ENCODE results near the gene SLC35F5.
"Not testable (repeated sequence)": the region's sequence is repeated elsewhere in the genome, so short reads cannot be mapped to it uniquely, and the experiment has no call there.

SLC35F5 gene

GRCh38 chr2:113700186-113700841 is 56.1 kb downstream of the SLC35F5 start:
- peak; percentile 44 to 77 for DNase-seq (ENCODE audit: low read depth in 2 of 2)

DNA sequence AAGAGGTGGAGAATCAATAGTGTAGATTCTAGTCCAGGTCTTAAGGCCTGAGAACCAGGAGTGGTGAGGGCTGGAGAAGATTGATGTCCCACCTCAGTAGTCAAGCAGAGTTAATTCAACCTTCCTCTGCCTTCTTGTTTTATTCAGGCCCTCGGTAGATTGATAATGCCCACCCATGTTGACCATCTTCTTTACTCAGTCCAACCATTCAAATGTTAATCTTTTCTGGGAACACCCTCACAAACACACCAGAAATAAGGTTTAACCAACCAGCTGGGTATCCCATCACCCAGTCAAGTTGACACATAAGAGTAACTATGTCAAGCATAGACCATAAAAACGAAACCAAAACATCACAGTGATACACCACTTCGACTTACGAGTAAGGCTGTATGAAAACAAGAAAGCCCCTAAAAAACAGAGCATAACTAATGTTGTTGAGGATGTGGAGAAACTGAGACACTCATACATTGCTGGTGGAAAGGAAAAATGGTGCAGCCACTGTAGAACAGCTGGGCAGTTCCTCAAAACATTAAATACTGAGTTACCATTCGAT is 57.5 kb downstream of the SLC35F5 start:
- TF ChIP-seq, protein P1, sequence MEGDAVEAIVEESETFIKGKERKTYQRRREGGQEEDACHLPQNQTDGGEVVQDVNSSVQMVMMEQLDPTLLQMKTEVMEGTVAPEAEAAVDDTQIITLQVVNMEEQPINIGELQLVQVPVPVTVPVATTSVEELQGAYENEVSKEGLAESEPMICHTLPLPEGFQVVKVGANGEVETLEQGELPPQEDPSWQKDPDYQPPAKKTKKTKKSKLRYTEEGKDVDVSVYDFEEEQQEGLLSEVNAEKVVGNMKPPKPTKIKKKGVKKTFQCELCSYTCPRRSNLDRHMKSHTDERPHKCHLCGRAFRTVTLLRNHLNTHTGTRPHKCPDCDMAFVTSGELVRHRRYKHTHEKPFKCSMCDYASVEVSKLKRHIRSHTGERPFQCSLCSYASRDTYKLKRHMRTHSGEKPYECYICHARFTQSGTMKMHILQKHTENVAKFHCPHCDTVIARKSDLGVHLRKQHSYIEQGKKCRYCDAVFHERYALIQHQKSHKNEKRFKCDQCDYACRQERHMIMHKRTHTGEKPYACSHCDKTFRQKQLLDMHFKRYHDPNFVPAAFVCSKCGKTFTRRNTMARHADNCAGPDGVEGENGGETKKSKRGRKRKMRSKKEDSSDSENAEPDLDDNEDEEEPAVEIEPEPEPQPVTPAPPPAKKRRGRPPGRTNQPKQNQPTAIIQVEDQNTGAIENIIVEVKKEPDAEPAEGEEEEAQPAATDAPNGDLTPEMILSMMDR (IDR thresholded peaks at IDR 0.05; ENCODE audit: low read depth, low read length), result no peak
- no peak overlapping the region for H3K4me3 ChIP-seq (replicated peaks in 1 of 2; ENCODE audit: low read depth in 2 of 2, low read length in 2 of 2)
- DNase-seq (ENCODE audit: low read depth in 2 of 2), result no peak

More at GRCh38 chr2:113700186-113700841, 56.1 kb downstream of the SLC35F5 start:
- H3K4me3 ChIP-seq (replicated peaks in 1 of 2; ENCODE audit: low read depth in 2 of 2, low read length in 2 of 2), result no peak overlapping the region
- TF ChIP-seq, protein P1 (IDR thresholded peaks at IDR 0.05; ENCODE audit: low read depth, low read length), result peak; percentile 40

- not testable (repeated sequence) for H3K4me3 ChIP-seq (replicated peaks in 1 of 2; ENCODE audit: low read depth in 2 of 2, low read length in 2 of 2); DNase-seq (ENCODE audit: low read depth in 2 of 2)
These were observed 58.2 kb downstream of the SLC35F5 start for GRCh38 chr2:113698251-113698650.

- peak in 1 of 2 donors; percentile 22 for DNase-seq (ENCODE audit: low read depth in 2 of 2)
- TF ChIP-seq, protein P1 (IDR thresholded peaks at IDR 0.05; ENCODE audit: low read depth, low read length), result no peak
These were observed 58.9 kb downstream of the SLC35F5 start for GRCh38 chr2:113697516-113697915.

DNA sequence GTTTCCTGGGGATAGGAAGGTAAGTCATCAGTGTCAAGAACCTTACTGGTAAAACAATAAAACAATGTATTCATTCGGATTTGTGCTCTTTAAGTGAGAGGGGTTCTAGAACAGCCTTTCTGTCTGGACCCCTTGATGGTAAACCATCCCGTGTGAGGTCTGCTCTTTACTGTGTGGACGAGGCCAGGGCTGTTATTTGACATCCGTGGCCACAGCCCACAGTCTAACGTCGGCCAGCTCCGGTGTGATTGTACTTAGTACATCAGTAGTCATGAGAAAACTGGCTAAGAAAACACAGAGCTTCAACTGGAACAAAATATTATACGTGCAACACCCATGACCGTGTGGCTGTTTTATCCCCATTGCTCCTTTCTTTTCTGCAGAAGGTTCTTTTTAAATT is 62.0 kb downstream of the SLC35F5 start:
- TF ChIP-seq, protein P1 (IDR thresholded peaks at IDR 0.05; ENCODE audit: low read depth, low read length), result no peak
- no peak overlapping the region for H3K4me3 ChIP-seq (replicated peaks in 1 of 2; ENCODE audit: low read depth in 2 of 2, low read length in 2 of 2)
- no peak for DNase-seq (ENCODE audit: low read depth in 2 of 2)

More at GRCh38 chr2:113697516-113697915, 58.9 kb downstream of the SLC35F5 start:
- no peak overlapping the region for H3K4me3 ChIP-seq (replicated peaks in 1 of 2; ENCODE audit: low read depth in 2 of 2, low read length in 2 of 2)

DNA sequence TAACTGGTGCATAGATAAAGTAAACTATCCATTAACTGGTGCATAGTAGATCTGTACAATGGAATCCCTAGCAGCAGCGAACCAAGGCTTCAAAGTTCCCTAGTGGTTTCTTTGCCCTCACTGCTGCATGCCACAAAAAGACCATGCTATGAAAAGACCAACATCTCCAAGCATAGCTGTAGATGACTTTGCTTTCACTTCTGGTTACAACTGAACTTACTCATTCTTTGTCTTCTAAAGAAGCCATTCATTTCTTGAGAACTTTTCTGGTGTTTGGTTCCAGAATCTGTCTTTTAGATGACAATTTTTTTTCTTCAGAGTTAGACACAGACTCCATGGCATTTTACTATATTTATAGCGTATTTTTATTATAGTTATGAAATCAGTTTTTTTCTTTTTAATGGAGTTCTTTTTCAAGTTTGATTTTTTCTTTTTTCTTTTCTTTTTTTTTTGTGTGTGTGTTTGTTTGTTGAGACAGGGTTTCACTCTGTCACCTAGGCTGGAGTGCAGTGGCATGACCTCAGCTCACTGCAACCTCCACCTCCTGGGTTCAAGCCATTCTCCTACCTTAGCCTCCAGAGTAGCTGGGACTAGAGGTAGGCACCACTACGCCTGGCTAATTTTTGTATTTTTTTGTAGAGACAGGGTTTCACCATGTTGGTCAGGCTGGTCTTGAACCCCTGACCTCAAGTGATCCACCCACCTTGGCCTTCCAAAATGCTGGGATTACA is 63.6 kb downstream of the SLC35F5 start:
- no peak for DNase-seq (ENCODE audit: low read depth in 2 of 2)
- H3K4me3 ChIP-seq (replicated peaks in 1 of 2; ENCODE audit: low read depth in 2 of 2, low read length in 2 of 2), result no peak overlapping the region
- TF ChIP-seq, protein P1 (IDR thresholded peaks at IDR 0.05; ENCODE audit: low read depth, low read length), result no peak

- not testable (repeated sequence) for H3K4me3 ChIP-seq (replicated peaks in 1 of 2; ENCODE audit: low read depth in 2 of 2, low read length in 2 of 2); DNase-seq (ENCODE audit: low read depth in 2 of 2)
These were observed 65.6 kb downstream of the SLC35F5 start for GRCh38 chr2:113690871-113691270.
